ENCODE measurements around the gene DNAAF5. TPM values are rescaled to one million over a fixed set of nuclear protein-coding genes. Genes with fewer than 3 reads are reported as not detected.
A peak's percentile ranks its signal among the peaks of the same experiment; 100 is the strongest.

Gene DNAAF5
- total and polyA plus RNA-seq, 2 of the 13 experiments (the other 11 are each of a cell fraction or from before 2014, with no cell fraction given) = 11.9 to 21.5 TPM

DNA sequence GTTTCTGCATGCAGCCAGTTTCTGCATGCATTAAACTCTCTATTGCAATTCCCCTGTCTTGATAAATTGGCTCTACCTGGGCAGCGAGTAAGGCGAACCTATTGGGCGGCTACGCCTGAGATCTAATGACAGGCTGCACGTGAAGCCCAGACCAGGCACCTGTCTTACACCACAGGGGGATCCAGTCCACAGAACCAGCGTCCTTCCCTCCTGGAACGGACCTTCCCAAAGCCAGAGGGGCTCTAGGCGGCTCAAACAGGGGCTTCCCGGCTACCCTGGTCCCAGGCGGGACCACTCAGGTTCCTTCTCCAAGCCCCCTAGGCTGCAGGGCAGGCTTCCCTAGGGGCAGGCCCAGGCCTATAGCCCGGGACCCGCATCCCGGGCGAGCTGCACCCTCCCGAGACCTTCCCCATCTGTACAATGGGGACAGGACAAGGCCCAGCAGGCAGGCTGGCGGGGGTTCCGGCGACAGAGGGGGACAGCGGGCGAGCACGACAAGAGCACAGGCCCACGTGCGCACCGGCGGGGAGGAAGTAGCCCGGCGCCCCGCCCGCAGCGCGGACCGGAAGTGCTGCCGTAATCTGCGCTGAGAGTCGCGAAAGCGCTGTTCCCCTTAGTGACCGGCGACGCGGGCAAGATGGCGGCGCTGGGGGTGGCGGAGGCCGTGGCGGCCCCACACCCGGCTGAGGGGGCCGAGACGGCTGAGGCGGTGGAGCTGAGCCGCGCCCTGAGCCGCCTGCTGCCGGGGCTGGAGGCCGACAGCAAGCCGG lies at the start of gene DNAAF5 (continued):
- TF ChIP-seq, protein P1, sequence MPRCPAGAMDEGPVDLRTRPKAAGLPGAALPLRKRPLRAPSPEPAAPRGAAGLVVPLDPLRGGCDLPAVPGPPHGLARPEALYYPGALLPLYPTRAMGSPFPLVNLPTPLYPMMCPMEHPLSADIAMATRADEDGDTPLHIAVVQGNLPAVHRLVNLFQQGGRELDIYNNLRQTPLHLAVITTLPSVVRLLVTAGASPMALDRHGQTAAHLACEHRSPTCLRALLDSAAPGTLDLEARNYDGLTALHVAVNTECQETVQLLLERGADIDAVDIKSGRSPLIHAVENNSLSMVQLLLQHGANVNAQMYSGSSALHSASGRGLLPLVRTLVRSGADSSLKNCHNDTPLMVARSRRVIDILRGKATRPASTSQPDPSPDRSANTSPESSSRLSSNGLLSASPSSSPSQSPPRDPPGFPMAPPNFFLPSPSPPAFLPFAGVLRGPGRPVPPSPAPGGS (CRISPR knock-in tag; IDR thresholded peaks at IDR 0.05) = no peak; the same call in none of the 2 replicates
- TF ChIP-seq ATF7 (IDR thresholded peaks at IDR 0.05) (no peak), ATF7 (CRISPR knock-in tag; IDR thresholded peaks at IDR 0.05) (peak; percentile 79; the same call in 1 of the 2 replicates), FOXO1 (CRISPR knock-in tag; IDR thresholded peaks at IDR 0.05) (no peak; the same call in none of the 2 replicates), ADNP (CRISPR knock-in tag; IDR thresholded peaks at IDR 0.05) (no peak), ZNF781 (CRISPR knock-in tag; IDR thresholded peaks at IDR 0.05; ENCODE audit: borderline replicate concordance, not compliant biosample characterization) (peak; percentile 34), ZNF660 (CRISPR knock-in tag; IDR thresholded peaks at IDR 0.05; ENCODE audit: borderline replicate concordance, low read depth) (no peak), KDM4B (CRISPR knock-in tag; IDR thresholded peaks at IDR 0.05) (peak; percentile 48; the same call in 1 of the 2 replicates), SNAPC2 (CRISPR knock-in tag; IDR thresholded peaks at IDR 0.05) (0 out of 2 replicates have a peak, but pooled peaks have one; percentile 33), STAG1 (CRISPR knock-in tag; IDR thresholded peaks at IDR 0.05) (0 out of 2 replicates have a peak, but pooled peaks have one; percentile 4), FOXJ3 (CRISPR knock-in tag; IDR thresholded peaks at IDR 0.05; ENCODE audit: borderline replicate concordance) (no peak), ZBTB3 (CRISPR knock-in tag; IDR thresholded peaks at IDR 0.05; ENCODE audit: borderline replicate concordance, low read depth) (peak; percentile 73; the same call in 1 of the 2 replicates), TSC22D2 (CRISPR knock-in tag; IDR thresholded peaks at IDR 0.05; ENCODE audit: borderline replicate concordance) (peak; percentile 71; the same call in 1 of the 2 replicates), ZC3H13 (CRISPR knock-in tag; IDR thresholded peaks at IDR 0.05) (0 out of 2 replicates have a peak, but pooled peaks have one; percentile 80)
- TF ChIP-seq, protein P2, sequence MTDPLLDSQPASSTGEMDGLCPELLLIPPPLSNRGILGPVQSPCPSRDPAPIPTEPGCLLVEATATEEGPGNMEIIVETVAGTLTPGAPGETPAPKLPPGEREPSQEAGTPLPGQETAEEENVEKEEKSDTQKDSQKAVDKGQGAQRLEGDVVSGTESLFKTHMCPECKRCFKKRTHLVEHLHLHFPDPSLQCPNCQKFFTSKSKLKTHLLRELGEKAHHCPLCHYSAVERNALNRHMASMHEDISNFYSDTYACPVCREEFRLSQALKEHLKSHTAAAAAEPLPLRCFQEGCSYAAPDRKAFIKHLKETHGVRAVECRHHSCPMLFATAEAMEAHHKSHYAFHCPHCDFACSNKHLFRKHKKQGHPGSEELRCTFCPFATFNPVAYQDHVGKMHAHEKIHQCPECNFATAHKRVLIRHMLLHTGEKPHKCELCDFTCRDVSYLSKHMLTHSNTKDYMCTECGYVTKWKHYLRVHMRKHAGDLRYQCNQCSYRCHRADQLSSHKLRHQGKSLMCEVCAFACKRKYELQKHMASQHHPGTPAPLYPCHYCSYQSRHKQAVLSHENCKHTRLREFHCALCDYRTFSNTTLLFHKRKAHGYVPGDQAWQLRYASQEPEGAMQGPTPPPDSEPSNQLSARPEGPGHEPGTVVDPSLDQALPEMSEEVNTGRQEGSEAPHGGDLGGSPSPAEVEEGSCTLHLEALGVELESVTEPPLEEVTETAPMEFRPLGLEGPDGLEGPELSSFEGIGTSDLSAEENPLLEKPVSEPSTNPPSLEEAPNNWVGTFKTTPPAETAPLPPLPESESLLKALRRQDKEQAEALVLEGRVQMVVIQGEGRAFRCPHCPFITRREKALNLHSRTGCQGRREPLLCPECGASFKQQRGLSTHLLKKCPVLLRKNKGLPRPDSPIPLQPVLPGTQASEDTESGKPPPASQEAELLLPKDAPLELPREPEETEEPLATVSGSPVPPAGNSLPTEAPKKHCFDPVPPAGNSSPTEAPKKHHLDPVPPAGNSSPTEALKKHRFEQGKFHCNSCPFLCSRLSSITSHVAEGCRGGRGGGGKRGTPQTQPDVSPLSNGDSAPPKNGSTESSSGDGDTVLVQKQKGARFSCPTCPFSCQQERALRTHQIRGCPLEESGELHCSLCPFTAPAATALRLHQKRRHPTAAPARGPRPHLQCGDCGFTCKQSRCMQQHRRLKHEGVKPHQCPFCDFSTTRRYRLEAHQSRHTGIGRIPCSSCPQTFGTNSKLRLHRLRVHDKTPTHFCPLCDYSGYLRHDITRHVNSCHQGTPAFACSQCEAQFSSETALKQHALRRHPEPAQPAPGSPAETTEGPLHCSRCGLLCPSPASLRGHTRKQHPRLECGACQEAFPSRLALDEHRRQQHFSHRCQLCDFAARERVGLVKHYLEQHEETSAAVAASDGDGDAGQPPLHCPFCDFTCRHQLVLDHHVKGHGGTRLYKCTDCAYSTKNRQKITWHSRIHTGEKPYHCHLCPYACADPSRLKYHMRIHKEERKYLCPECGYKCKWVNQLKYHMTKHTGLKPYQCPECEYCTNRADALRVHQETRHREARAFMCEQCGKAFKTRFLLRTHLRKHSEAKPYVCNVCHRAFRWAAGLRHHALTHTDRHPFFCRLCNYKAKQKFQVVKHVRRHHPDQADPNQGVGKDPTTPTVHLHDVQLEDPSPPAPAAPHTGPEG (CRISPR knock-in tag; IDR thresholded peaks at IDR 0.05) = peak; percentile 44; the same call in 1 of the 2 replicates
- TF ChIP-seq, protein P3, sequence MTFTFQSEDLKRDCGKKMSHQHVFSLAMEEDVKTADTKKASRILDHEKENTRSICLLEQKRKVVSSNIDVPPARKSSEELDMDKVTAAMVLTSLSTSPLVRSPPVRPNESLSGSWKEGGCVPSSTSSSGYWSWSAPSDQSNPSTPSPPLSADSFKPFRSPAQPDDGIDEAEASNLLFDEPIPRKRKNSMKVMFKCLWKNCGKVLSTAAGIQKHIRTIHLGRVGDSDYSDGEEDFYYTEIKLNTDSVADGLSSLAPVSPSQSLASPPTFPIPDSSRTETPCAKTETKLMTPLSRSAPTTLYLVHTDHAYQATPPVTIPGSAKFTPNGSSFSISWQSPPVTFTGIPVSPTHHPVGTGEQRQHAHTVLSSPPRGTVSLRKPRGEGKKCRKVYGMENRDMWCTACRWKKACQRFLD (CRISPR knock-in tag; IDR thresholded peaks at IDR 0.05; ENCODE audit: borderline replicate concordance) = peak; percentile 31; the same call in 1 of the 2 replicates
- TF ChIP-seq, protein P4, sequence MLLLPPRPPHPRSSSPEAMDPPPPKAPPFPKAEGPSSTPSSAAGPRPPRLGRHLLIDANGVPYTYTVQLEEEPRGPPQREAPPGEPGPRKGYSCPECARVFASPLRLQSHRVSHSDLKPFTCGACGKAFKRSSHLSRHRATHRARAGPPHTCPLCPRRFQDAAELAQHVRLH (CRISPR knock-in tag; IDR thresholded peaks at IDR 0.05; ENCODE audit: borderline replicate concordance, low read depth) = no peak
- TF ChIP-seq, protein P5, sequence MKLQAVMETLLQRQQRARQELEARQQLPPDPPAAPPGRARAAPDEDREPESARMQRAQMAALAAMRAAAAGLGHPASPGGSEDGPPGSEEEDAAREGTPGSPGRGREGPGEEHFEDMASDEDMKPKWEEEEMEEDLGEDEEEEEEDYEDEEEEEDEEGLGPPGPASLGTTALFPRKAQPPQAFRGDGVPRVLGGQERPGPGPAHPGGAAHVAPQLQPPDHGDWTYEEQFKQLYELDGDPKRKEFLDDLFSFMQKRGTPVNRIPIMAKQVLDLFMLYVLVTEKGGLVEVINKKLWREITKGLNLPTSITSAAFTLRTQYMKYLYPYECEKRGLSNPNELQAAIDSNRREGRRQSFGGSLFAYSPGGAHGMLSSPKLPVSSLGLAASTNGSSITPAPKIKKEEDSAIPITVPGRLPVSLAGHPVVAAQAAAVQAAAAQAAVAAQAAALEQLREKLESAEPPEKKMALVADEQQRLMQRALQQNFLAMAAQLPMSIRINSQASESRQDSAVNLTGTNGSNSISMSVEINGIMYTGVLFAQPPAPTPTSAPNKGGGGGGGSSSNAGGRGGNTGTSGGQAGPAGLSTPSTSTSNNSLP (IDR thresholded peaks at IDR 0.05; ENCODE audit: low read depth, low read length) = no peak

Measured in HepG2 (cell line).